ENCODE measurements around the gene GAS2.
"Not testable (repeated sequence)": the region's sequence is repeated elsewhere in the genome, so short reads cannot be mapped to it uniquely, and the experiment has no call there.

Gene GAS2

GRCh38 chr11:22666325-22666687, at the start of gene GAS2:
Gene GAS2, plus strand, starts transcription at chr11:22666611. Its CDS starts 8,259 bp downstream, at chr11:22674870.
- DNase-seq = no peak

- no peak for DNase-seq
Observed at GRCh38 chr11:22617868-22618267, 48.5 kb upstream of the GAS2 start.

GRCh38 chr11:22624742-22625447, 41.5 kb upstream of the GAS2 start:
- peak; percentile 46 to 64 for DNase-seq

- DNase-seq = peak; percentile 91 to 98
Observed at GRCh38 chr11:22625448-22626287, 40.7 kb upstream of the GAS2 start, which contains the start of gene FANCF. Gene FANCF, minus strand, starts transcription at chr11:22625823. Its CDS starts 13 bp downstream, at chr11:22625810.

- DNase-seq = no peak
Observed at GRCh38 chr11:22626573-22627239, 39.7 kb upstream of the GAS2 start.

GRCh38 chr11:22627421-22627820, 39.0 kb upstream of the GAS2 start:
- no peak for DNase-seq

- DNase-seq = no peak
Observed at GRCh38 chr11:22633354-22633902, 33.0 kb upstream of the GAS2 start.

- no peak for DNase-seq
Observed at GRCh38 chr11:22634897-22635629, 31.3 kb upstream of the GAS2 start.

GRCh38 chr11:22635689-22636088, 30.7 kb upstream of the GAS2 start:
- no peak for DNase-seq

- DNase-seq = no peak
Observed at GRCh38 chr11:22640862-22641261, 25.5 kb upstream of the GAS2 start.

GRCh38 chr11:22641559-22641958, 24.9 kb upstream of the GAS2 start:
- DNase-seq = no peak

- not testable (repeated sequence) for DNase-seq
Observed at GRCh38 chr11:22652346-22652745, 14.1 kb upstream of the GAS2 start.

GRCh38 chr11:22656130-22656529, 10.3 kb upstream of the GAS2 start:
- no peak for DNase-seq

- DNase-seq = no peak
Observed at GRCh38 chr11:22657101-22657694, 9.2 kb upstream of the GAS2 start.

GRCh38 chr11:22659783-22660182, 6.6 kb upstream of the GAS2 start:
- DNase-seq = no peak

GRCh38 chr11:22666688-22667439, 453 bp downstream of the GAS2 start:
- DNase-seq = no peak

GRCh38 chr11:22668005-22668796, 1.8 kb downstream of the GAS2 start:
- DNase-seq = no peak

- no peak for DNase-seq
Observed at GRCh38 chr11:22669368-22669767, 3.0 kb downstream of the GAS2 start.

- no peak for DNase-seq
Observed at GRCh38 chr11:22670830-22671229, 4.4 kb downstream of the GAS2 start.

- DNase-seq = no peak
Observed at GRCh38 chr11:22671751-22672150, 5.3 kb downstream of the GAS2 start.

Measured in activated CD4-positive, alpha-beta T cell treated with anti-CD3 and anti-CD28 coated beads for 4 hours (primary cell).